Measurements from ENCODE around the gene RGL4. TPM values are rescaled to one million over a fixed set of nuclear protein-coding genes. Genes with fewer than 3 reads are reported as not detected.

RGL4 gene
- total RNA-seq, 2 donors from 2014 or later: not detected

- H3K9ac ChIP-seq (ENCODE audit: extremely low read depth, low read length, poor library complexity, severe bottlenecking): no peak overlapping the region
- 91 to 95% methylated on average over 6 of the region's 6 CpGs for WGBS, 2 experiments (ENCODE audit: insufficient coverage in 1 of 2, insufficient read length in 1 of 2)
- H3K9me3 Mint-ChIP-seq: no peaks in the 10 kb centered on the region
Observed at GRCh38 chr22:23651676-23652075, 39.1 kb upstream of the RGL4 start.

DNA sequence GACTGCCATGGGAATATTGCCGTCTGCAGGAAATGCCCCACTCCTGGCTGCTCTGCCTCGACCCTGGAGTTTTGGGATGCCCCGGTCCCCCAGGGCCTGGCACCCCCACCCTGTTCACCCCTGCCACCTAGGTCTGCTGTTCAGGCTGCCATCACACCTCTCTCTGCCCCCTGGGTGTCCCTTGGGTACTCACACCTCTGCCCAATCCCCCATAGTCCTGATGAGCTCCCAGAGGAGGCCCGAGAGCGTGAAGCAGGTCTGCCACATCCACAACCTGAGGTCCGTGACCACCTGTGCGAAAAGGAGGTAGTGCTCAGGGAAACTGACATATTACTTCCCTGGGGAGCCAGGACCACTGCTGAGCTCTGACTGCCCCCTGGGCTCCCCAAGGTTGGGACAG is 38.5 kb upstream of the RGL4 start:
- Histone ChIP-seq H3K9me3 (ENCODE audit: control insufficient read depth, low read length) (no peaks in the 10 kb centered on the region), H3K4me3 (ENCODE audit: low read length) (no peak overlapping the region), H3K27me3 (ENCODE audit: control insufficient read depth, insufficient read depth, low read length, poor library complexity, severe bottlenecking) (no peaks in the 10 kb centered on the region), H3K27ac (ENCODE audit: low read depth, low read length) (no peak overlapping the region), H3K9ac (ENCODE audit: extremely low read depth, low read length, poor library complexity, severe bottlenecking) (no peak overlapping the region), H3K36me3 (ENCODE audit: control insufficient read depth, insufficient read depth, low read length) (no peaks in the 10 kb centered on the region), H3K4me1 (ENCODE audit: control insufficient read depth, insufficient read depth, low read length) (no peaks in the 10 kb centered on the region)
- H3K9me3 Mint-ChIP-seq: no peaks in the 10 kb centered on the region
- H3K27me3 Mint-ChIP-seq (ENCODE audit: insufficient read depth): no peaks in the 10 kb centered on the region
- DNase-seq: no peak
- no peaks in the 10 kb centered on the region for H3K4me1 Mint-ChIP-seq
- WGBS, 2 experiments (ENCODE audit: insufficient coverage in 1 of 2, insufficient read length in 1 of 2): 93 to 100% methylated on average over 1 to 7 of the region's 7 CpGs
- TF ChIP-seq CTCF (conservative IDR thresholded peaks at IDR 0.05): no peak
- peaks cover 23% of the 10 kb centered on the region for H3K36me3 Mint-ChIP-seq (ENCODE audit: low read depth)
- no peak overlapping the region for H3K27ac Mint-ChIP-seq
- no peak overlapping the region for H3K4me3 Mint-ChIP-seq

More at GRCh38 chr22:23651676-23652075, 39.1 kb upstream of the RGL4 start:
- H3K4me3 Mint-ChIP-seq: no peak overlapping the region
- Histone ChIP-seq H3K27me3 (ENCODE audit: control insufficient read depth, insufficient read depth, low read length, poor library complexity, severe bottlenecking) (no peaks in the 10 kb centered on the region), H3K4me1 (ENCODE audit: control insufficient read depth, insufficient read depth, low read length) (no peaks in the 10 kb centered on the region), H3K9me3 (ENCODE audit: control insufficient read depth, low read length) (no peaks in the 10 kb centered on the region), H3K27ac (ENCODE audit: low read depth, low read length) (no peak overlapping the region), H3K36me3 (ENCODE audit: control insufficient read depth, insufficient read depth, low read length) (no peaks in the 10 kb centered on the region), H3K4me3 (ENCODE audit: low read length) (no peak overlapping the region)
- H3K36me3 Mint-ChIP-seq (ENCODE audit: low read depth): peaks cover 22% of the 10 kb centered on the region
- no peaks in the 10 kb centered on the region for H3K27me3 Mint-ChIP-seq (ENCODE audit: insufficient read depth)
- no peak overlapping the region for H3K27ac Mint-ChIP-seq
- TF ChIP-seq CTCF (conservative IDR thresholded peaks at IDR 0.05): no peak
- H3K4me1 Mint-ChIP-seq: no peaks in the 10 kb centered on the region
- no peak for DNase-seq

DNA sequence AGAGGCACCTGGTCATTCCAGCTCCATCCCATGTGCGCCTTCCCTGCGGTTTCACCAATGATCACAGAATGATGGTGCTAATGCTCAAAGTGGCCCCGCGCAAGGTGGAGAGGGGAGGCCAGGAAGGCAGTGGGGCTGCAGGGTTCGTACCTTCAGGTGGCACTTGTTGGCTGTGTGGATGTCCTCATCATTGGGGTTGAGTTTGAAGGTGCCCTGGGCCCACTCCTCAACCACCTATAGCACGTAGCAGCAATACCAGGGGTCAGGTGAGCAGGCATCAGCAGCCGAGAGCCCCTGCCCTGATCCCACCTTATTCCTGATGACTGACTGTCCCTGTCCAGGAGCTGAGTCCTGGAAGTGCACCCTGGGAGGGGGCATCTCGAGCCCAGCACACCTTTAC is 38.1 kb upstream of the RGL4 start:
- H3K36me3 ChIP-seq (ENCODE audit: control insufficient read depth, insufficient read depth, low read length): no peaks in the 10 kb centered on the region
- no peaks in the 10 kb centered on the region for H3K4me1 ChIP-seq (ENCODE audit: control insufficient read depth, insufficient read depth, low read length)
- no peak overlapping the region for H3K9ac ChIP-seq (ENCODE audit: extremely low read depth, low read length, poor library complexity, severe bottlenecking)
- Mint-ChIP-seq H3K36me3 (ENCODE audit: low read depth) (peaks cover 28% of the 10 kb centered on the region), H3K9me3 (no peaks in the 10 kb centered on the region), H3K27ac (no peak overlapping the region), H3K4me3 (no peak overlapping the region), H3K4me1 (no peaks in the 10 kb centered on the region), H3K27me3 (ENCODE audit: insufficient read depth) (no peaks in the 10 kb centered on the region)
- H3K27me3 ChIP-seq (ENCODE audit: control insufficient read depth, insufficient read depth, low read length, poor library complexity, severe bottlenecking): no peaks in the 10 kb centered on the region
- no peak for DNase-seq
- no peak overlapping the region for H3K27ac ChIP-seq (ENCODE audit: low read depth, low read length)
- no peak overlapping the region for H3K4me3 ChIP-seq (ENCODE audit: low read length)
- no peaks in the 10 kb centered on the region for H3K9me3 ChIP-seq (ENCODE audit: control insufficient read depth, low read length)
- 93 to 95% methylated on average over 3 to 8 of the region's 8 CpGs for WGBS, 2 experiments (ENCODE audit: insufficient coverage in 1 of 2, insufficient read length in 1 of 2)
- TF ChIP-seq CTCF (conservative IDR thresholded peaks at IDR 0.05): no peak

Measured in endodermal cell (in vitro differentiated cells).